SK-N-DZ (cell line): ENCODE results near the gene TPX2.

Experiments
- DNase-seq: peaks from one replicate; pipeline ENCODE4 v3.0.0-alpha.2; 2015; ENCODE audit warnings: low spot score

The TPX2 gene

GRCh38 chr20:31759836-31760518 lies 20.9 kb downstream of the TPX2 start:
- no peak for DNase-seq

GRCh38 chr20:31760519-31761240 lies 21.6 kb downstream of the TPX2 start:
- DNase-seq: no peak

- DNase-seq: no peak
Measured at GRCh38 chr20:31764641-31765305, 25.7 kb downstream of the TPX2 start.

GRCh38 chr20:31767805-31768204 lies 28.7 kb downstream of the TPX2 start:
- no peak for DNase-seq

- DNase-seq: no peak
Measured at GRCh38 chr20:31769681-31770080, 30.6 kb downstream of the TPX2 start.

- no peak for DNase-seq
Measured at GRCh38 chr20:31770243-31770642, 31.2 kb downstream of the TPX2 start.

GRCh38 chr20:31774408-31774807 lies 35.3 kb downstream of the TPX2 start:
- DNase-seq: no peak

GRCh38 chr20:31780839-31781238 lies 41.7 kb downstream of the TPX2 start:
- no peak for DNase-seq

GRCh38 chr20:31781945-31782344 lies 42.9 kb downstream of the TPX2 start:
- DNase-seq: no peak

GRCh38 chr20:31784354-31785044 lies 45.4 kb downstream of the TPX2 start:
- no peak for DNase-seq

- DNase-seq: no peak
Measured at GRCh38 chr20:31785089-31785488, 46.0 kb downstream of the TPX2 start.

- DNase-seq: no peak
Measured at GRCh38 chr20:31788578-31788977, 49.5 kb downstream of the TPX2 start.

GRCh38 chr20:31790401-31790800 lies 51.3 kb downstream of the TPX2 start:
- no peak for DNase-seq

- no peak for DNase-seq
Measured at GRCh38 chr20:31797364-31797763, 58.3 kb downstream of the TPX2 start.

GRCh38 chr20:31801508-31801907 lies 62.4 kb downstream of the TPX2 start:
- no peak for DNase-seq

- DNase-seq: no peak
Measured at GRCh38 chr20:31803552-31804291, 64.6 kb downstream of the TPX2 start.

GRCh38 chr20:31806564-31807355 lies 67.7 kb downstream of the TPX2 start:
- no peak for DNase-seq

GRCh38 chr20:31808481-31808880 lies 69.4 kb downstream of the TPX2 start:
- no peak for DNase-seq

- no peak for DNase-seq
Measured at GRCh38 chr20:31809661-31810060, 70.6 kb downstream of the TPX2 start.

GRCh38 chr20:31811198-31811597 lies 72.1 kb downstream of the TPX2 start:
- no peak for DNase-seq
